PC-9 (cell line): ENCODE results near the gene EFNA4. TPM values are rescaled to one million over a fixed set of nuclear protein-coding genes. Genes with fewer than 3 reads are reported as not detected.
A peak's percentile ranks its signal among the peaks of the same experiment; 100 is the strongest.

Experiments used
- BruUV-seq: library from RNA; stranded (reverse); fragments of 400-500 nt; replicated peaks from 2 replicates; lab custom pipeline; 2021; lab: Mats Ljungman, UMichigan
- CTCF ChIA-PET: fragments of 300-600 bp; sonication (Branson Sonifier 250); formaldehyde crosslinking; loops from one replicate; lab custom pipeline; 2022; ENCODE audit warnings: antibody characterized with exemption; lab: Charles Lee
- POLR2A ChIA-PET: fragments of 300-600 bp; sonication (Branson Sonifier 250); formaldehyde crosslinking; loops from one replicate; lab custom pipeline; 2022; ENCODE audit warnings: antibody characterized with exemption; ENCODE audit not compliant: unreplicated experiment; lab: Charles Lee
- DNase-seq, 2 experiments: peaks; one replicate each; pipeline versions ENCODE4 v3.0.0 to v3.0.0-alpha.2; 2015 to 2022; ENCODE audit warnings: mixed read lengths in 1 of 2
- H2AFZ ChIP-seq: fragments of 200-600 bp; sonication (generic); 2 replicates; pipeline ENCODE4 v1.8.1; 2017; ENCODE audit warnings: antibody characterized with exemption
- H3F3A ChIP-seq: fragments of 200-600 bp; sonication (generic); 2 replicates; pipeline ENCODE4 v1.8.1; 2017; ENCODE audit warnings: antibody characterized with exemption, mild to moderate bottlenecking, low read depth; ENCODE audit not compliant: insufficient read depth
- H3K27ac ChIP-seq: fragments of 200-600 bp; sonication (generic); 2 replicates; pipeline ENCODE4 v1.6.1; 2016; ENCODE audit warnings: mixed run types
- H3K27me3 ChIP-seq: fragments of 200-600 bp; sonication (generic); 2 replicates; pipeline ENCODE4 v1.6.1; 2016; ENCODE audit warnings: low read depth, mixed run types; ENCODE audit not compliant: insufficient read depth
- H3K36me3 ChIP-seq: fragments of 200-600 bp; sonication (generic); 2 replicates; pipeline ENCODE4 v1.6.1; 2016; ENCODE audit warnings: low read depth, mixed run types
- H3K4me1 ChIP-seq: fragments of 200-600 bp; sonication (generic); replicated peaks from 2 replicates; pipeline ENCODE4 v1.6.1; 2016; ENCODE audit warnings: mixed run types; ENCODE audit not compliant: insufficient read depth
- H3K4me2 ChIP-seq: fragments of 200-600 bp; sonication (generic); 2 replicates; pipeline ENCODE4 v1.6.1; 2017; ENCODE audit warnings: mixed run types
- H3K4me3 ChIP-seq: fragments of 200-600 bp; sonication (generic); 2 replicates; pipeline ENCODE4 v1.6.1; 2016; ENCODE audit warnings: mixed run types
- H3K79me2 ChIP-seq: fragments of 200-600 bp; sonication (generic); 2 replicates; pipeline ENCODE4 v1.6.1; 2017; ENCODE audit warnings: low read depth, mixed run types
- H3K9me2 ChIP-seq: fragments of 200-600 bp; sonication (generic); 2 replicates; pipeline ENCODE4 v1.8.1; 2017; ENCODE audit warnings: mild to moderate bottlenecking; ENCODE audit not compliant: insufficient read depth
- H3K9me3 ChIP-seq: fragments of 200-600 bp; sonication (generic); 2 replicates; pipeline ENCODE4 v1.8.1; 2016; ENCODE audit warnings: low read depth; ENCODE audit not compliant: insufficient read depth
- H4K20me1 ChIP-seq: fragments of 200-600 bp; sonication (generic); 2 replicates; pipeline ENCODE4 v1.8.1; 2017; ENCODE audit not compliant: insufficient read depth
- EZH2 ChIP-seq: fragments of 200-600 bp; sonication (generic); IDR thresholded peaks from 2 replicates; pipeline ENCODE4 v1.8.0; 2017; ENCODE audit warnings: antibody characterized with exemption, low read depth
- intact Hi-C: fragments of 100-400 bp; cut with micrococcal nuclease; formaldehyde crosslinking; loops from one replicate; pipeline ENCODE4 v1.10.0; 2022; ENCODE audit not compliant: unreplicated experiment
- total RNA-seq: library from RNA; stranded (reverse); gene quantifications from 2 replicates; pipeline ENCODE4 v1.2.3, GENCODE V29; 2021
- TF ChIP-seq, protein P1 (sequence below): fragments of 200-600 bp; sonication (generic); conservative IDR thresholded peaks from 2 replicates; pipeline ENCODE4 v1.6.1; 2017; ENCODE audit warnings: mixed run types, antibody characterized with exemption, mild to moderate bottlenecking, moderate library complexity

Gene EFNA4
- total RNA-seq, 1 experiment from 2014 or later: 14.0 TPM

DNA sequence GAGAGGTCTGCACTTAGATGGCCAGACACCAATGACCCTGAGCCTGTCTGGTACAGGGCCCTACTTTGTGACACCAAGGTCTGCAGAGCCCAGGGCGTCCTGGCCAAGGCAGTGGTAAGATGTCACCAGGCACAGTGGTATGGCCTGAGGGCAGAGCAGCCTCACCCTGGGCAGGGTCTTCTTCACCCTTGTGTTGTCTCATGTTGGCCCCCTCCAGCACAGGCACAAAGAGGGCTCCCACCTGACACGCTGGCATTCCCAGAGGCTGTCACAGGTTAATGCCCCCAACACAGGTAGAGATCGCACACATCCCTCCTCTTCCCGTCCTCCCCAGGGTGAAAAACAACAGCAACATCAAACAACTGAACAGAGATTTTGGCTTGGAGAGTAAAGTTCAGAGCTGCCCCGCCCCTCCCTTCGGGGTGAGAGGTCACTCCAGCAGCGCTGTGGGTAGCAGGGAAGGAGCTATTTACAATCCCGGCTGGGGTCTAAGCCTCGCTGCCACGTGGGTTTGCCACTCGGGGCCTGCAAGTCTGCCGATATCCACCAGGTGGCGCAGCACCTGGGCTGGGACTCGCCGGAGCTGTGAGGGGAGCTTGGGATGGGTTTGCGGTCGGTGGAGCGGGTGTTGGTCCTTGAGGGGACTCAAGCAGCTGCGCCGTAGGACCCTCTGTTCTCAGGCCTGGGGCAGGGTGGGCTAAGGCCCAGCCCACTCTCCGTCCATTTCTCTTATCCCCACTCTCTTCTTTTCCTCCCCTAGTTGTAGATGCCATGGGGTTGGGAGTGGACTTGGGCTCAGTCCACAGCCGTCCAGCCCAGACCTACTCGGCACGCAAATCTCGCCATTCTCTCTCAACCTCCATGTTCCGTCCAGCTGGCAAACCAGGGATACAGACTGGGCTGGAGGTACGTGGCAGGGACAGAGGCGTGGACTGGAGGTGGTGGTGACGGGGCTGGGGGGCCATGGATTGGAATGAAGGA is 27.8 kb downstream of the EFNA4 start:
- CTCF ChIA-PET: interaction anchor here (0.6 to 2.0 kb wide), 12 partner anchors 37 to 606 kb away, joined by 3 to 20 read pairs (median 3); partner anchors contain the start of gene KRTCAP2
- TF ChIP-seq, protein P1, sequence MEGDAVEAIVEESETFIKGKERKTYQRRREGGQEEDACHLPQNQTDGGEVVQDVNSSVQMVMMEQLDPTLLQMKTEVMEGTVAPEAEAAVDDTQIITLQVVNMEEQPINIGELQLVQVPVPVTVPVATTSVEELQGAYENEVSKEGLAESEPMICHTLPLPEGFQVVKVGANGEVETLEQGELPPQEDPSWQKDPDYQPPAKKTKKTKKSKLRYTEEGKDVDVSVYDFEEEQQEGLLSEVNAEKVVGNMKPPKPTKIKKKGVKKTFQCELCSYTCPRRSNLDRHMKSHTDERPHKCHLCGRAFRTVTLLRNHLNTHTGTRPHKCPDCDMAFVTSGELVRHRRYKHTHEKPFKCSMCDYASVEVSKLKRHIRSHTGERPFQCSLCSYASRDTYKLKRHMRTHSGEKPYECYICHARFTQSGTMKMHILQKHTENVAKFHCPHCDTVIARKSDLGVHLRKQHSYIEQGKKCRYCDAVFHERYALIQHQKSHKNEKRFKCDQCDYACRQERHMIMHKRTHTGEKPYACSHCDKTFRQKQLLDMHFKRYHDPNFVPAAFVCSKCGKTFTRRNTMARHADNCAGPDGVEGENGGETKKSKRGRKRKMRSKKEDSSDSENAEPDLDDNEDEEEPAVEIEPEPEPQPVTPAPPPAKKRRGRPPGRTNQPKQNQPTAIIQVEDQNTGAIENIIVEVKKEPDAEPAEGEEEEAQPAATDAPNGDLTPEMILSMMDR: peak; percentile 97
- TF ChIP-seq EZH2: no peak

DNA sequence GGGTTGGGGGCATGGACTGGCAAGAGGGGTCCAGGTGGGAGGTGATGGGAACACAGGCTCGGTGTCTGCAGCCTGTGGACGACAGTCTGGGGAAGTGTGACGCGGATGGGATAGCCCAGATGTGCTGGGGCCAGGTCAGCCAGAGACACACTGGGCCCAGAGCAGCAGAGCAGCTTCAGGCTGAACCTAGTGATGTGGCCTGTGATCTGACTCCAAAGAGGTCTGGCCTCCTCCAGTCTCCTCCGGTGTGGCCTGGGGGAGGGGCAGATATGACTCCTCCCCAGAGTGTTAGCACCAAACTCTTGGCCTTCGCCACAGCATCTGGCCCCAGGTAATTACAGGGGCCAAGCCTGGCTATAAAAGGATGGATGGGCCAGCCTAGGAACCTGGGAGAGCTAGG is 28.6 kb downstream of the EFNA4 start:
- no peak overlapping the region for H3K4me3 ChIP-seq
- no peak overlapping the region for H3K4me2 ChIP-seq
- H3F3A ChIP-seq: peaks cover 8% of the 10 kb centered on the region; the same call in 1 of the 2 replicates
- H3K27ac ChIP-seq: no peak overlapping the region
- no peaks in the 10 kb centered on the region for H3K9me3 ChIP-seq
- H3K79me2 ChIP-seq: no peaks in the 10 kb centered on the region
- no peak overlapping the region for H2AFZ ChIP-seq
- no peaks in the 10 kb centered on the region for H4K20me1 ChIP-seq
- TF ChIP-seq, protein P1: no peak
- no peak for TF ChIP-seq EZH2
- no peak for DNase-seq
- ChIA-PET CTCF (interaction anchor here (0.6 to 2.0 kb wide), 9 partner anchors 37 to 606 kb away, joined by 3 to 20 read pairs (median 4); partner anchors contain the start of gene KRTCAP2), POLR2A (no interaction called here)
- no peaks in the 10 kb centered on the region for H3K9me2 ChIP-seq
- 0 out of 2 replicates have a peak, but pooled peaks cover 4% of the 10 kb centered on the region for H3K4me1 ChIP-seq
- H3K36me3 ChIP-seq: no peaks in the 10 kb centered on the region
- intact Hi-C loops: no loop called here
- no TSS peak for BruUV-seq
- H3K27me3 ChIP-seq: no peaks in the 10 kb centered on the region

More for the DNA sequence above, 27.8 kb downstream of the EFNA4 start:
- peak; percentile 51 to 79 for DNase-seq
- H3K4me1 ChIP-seq: 0 out of 2 replicates have a peak, but pooled peaks cover 5% of the 10 kb centered on the region
- POLR2A ChIA-PET: interaction anchor here (0.6 to 0.7 kb wide), 2 partner anchors 43 to 82 kb away, joined by 3 to 15 read pairs; partner anchors contain the start of gene KRTCAP2
- no peak overlapping the region for H3K27ac ChIP-seq
- no TSS peak for BruUV-seq
- peak overlapping the region; percentile 60 for H3K4me2 ChIP-seq
- no peak overlapping the region for H3K4me3 ChIP-seq
- no peaks in the 10 kb centered on the region for H3K27me3 ChIP-seq
- H2AFZ ChIP-seq: peak overlapping the region; percentile 58
- H3K9me3 ChIP-seq: no peaks in the 10 kb centered on the region
- intact Hi-C loops: loop anchor here (1.0 kb wide), 1 partner anchor 76 kb away; no protein-coding TSS in a partner anchor
- H3K79me2 ChIP-seq: no peaks in the 10 kb centered on the region
- H3F3A ChIP-seq: peaks cover 8% of the 10 kb centered on the region; the same call in 1 of the 2 replicates
- no peaks in the 10 kb centered on the region for H3K9me2 ChIP-seq
- H3K36me3 ChIP-seq: no peaks in the 10 kb centered on the region
- H4K20me1 ChIP-seq: no peaks in the 10 kb centered on the region

- H3K79me2 ChIP-seq: no peaks in the 10 kb centered on the region
- TF ChIP-seq EZH2: no peak
- TF ChIP-seq, protein P1: no peak
- H3K9me2 ChIP-seq: no peaks in the 10 kb centered on the region
- no peaks in the 10 kb centered on the region for H3K27me3 ChIP-seq
- 0 out of 2 replicates have a peak, but pooled peaks cover 4% of the 10 kb centered on the region for H3K4me1 ChIP-seq
- intact Hi-C loops: no loop called here
- H3F3A ChIP-seq: peaks cover 8% of the 10 kb centered on the region; the same call in 1 of the 2 replicates
- H2AFZ ChIP-seq: no peak overlapping the region
- BruUV-seq: no TSS peak
- ChIA-PET CTCF (interaction anchor here (0.6 to 2.0 kb wide), 2 partner anchors 73 to 75 kb away, joined by 4 to 20 read pairs; no protein-coding TSS in a partner anchor), POLR2A (no interaction called here)
- no peaks in the 10 kb centered on the region for H4K20me1 ChIP-seq
- no peak overlapping the region for H3K27ac ChIP-seq
- DNase-seq: no peak
- no peaks in the 10 kb centered on the region for H3K9me3 ChIP-seq
- H3K4me2 ChIP-seq: no peak overlapping the region
- no peak overlapping the region for H3K4me3 ChIP-seq
- no peaks in the 10 kb centered on the region for H3K36me3 ChIP-seq
Measured at GRCh38 chr1:155092641-155093040, 29.1 kb downstream of the EFNA4 start.
